SK-N-SH (cell line): ENCODE results near the gene GATA2.

Source experiments
- EZH2phosphoT487 ChIP-seq: fragments of 200-600 bp; sonication (generic); IDR thresholded peaks from 2 replicates; pipeline ENCODE4 v1.6.1; 2017; ENCODE audit warnings: low read depth, mixed run types, mild to moderate bottlenecking, antibody characterized with exemption, moderate library complexity, borderline replicate concordance
- FOXM1 ChIP-seq: IDR thresholded peaks from 2 replicates; pipeline ENCODE4 v1.4.0; 2012; ENCODE audit warnings: low read depth, mild to moderate bottlenecking
- GATA2 ChIP-seq: sonication (generic); formaldehyde crosslinking; IDR thresholded peaks from 2 replicates; pipeline ENCODE4 v1.5.0; 2020; ENCODE audit warnings: mild to moderate bottlenecking, missing genetic modification reagents
- NRF1 ChIP-seq: IDR thresholded peaks from 2 replicates; pipeline ENCODE4 v1.6.1; 2012; ENCODE audit warnings: low read depth, mild to moderate bottlenecking, low read length
- POLR2AphosphoS5 ChIP-seq: IDR thresholded peaks from 2 replicates; pipeline ENCODE4 v1.6.1; 2012; ENCODE audit warnings: low read depth, low read length
- RAD21 ChIP-seq: IDR thresholded peaks from 2 replicates; pipeline ENCODE4 v1.6.1; 2012; ENCODE audit warnings: mild to moderate bottlenecking, low read length
- TF ChIP-seq, protein P1 (sequence below): fragments of 200-600 bp; sonication (generic); IDR thresholded peaks from 2 replicates; pipeline ENCODE4 v1.6.1; 2017; ENCODE audit warnings: antibody characterized with exemption, mild to moderate bottlenecking, moderate library complexity
- TF ChIP-seq, protein P2 (sequence below): IDR thresholded peaks from 2 replicates; pipeline ENCODE4 v1.4.0; 2012; ENCODE audit warnings: low read depth

DNA sequence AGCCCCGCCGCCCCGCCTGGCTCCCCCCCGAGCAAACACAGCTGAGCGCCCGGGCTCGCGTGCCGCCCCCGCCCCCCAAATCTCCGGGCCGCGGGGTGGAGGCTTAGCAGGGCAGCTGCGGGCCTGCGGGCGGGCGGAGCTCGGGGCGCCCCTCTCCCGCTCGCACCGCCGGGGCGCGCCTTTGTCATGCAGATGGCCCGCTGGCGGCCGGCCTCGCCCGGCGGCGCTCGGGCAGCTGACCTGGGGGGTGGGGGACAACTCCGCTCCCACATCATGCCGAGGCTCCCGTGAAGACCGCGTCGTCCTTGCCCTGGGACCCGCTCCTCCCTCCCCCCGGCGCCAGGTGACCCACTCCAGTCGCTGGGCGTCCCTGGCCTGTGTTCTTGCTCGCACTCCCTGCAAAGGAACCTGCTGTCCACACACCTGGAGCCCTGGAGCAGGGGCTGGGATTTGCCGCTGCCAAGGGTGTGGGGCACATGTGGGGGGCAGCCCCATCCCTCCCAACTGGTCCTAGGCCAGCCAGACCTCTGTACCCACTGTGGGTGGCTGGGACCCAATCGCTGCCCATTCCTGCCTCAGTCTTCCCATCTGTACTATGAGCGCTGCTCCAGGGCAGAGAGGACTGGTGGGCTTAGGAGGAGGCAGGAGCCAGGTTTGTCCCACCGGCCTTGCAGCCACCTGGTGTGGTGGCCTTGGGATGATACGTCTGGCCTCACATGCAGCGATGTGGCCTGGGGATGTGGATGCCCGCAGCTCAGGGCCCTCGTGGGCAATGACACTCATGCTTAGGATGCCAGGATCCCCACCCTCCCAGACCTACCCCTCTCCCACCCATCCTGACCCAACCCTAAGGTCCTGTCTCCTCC lies 59.8 kb downstream of the GATA2 start:
- no peak for TF ChIP-seq FOXM1
- TF ChIP-seq, protein P1, sequence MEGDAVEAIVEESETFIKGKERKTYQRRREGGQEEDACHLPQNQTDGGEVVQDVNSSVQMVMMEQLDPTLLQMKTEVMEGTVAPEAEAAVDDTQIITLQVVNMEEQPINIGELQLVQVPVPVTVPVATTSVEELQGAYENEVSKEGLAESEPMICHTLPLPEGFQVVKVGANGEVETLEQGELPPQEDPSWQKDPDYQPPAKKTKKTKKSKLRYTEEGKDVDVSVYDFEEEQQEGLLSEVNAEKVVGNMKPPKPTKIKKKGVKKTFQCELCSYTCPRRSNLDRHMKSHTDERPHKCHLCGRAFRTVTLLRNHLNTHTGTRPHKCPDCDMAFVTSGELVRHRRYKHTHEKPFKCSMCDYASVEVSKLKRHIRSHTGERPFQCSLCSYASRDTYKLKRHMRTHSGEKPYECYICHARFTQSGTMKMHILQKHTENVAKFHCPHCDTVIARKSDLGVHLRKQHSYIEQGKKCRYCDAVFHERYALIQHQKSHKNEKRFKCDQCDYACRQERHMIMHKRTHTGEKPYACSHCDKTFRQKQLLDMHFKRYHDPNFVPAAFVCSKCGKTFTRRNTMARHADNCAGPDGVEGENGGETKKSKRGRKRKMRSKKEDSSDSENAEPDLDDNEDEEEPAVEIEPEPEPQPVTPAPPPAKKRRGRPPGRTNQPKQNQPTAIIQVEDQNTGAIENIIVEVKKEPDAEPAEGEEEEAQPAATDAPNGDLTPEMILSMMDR = no peak
- TF ChIP-seq RAD21 = no peak
- TF ChIP-seq GATA2 (CRISPR knock-in tag) = no peak
- no peak for TF ChIP-seq NRF1
- TF ChIP-seq POLR2AphosphoS5 = no peak
- no peak for TF ChIP-seq EZH2phosphoT487
- TF ChIP-seq, protein P2, sequence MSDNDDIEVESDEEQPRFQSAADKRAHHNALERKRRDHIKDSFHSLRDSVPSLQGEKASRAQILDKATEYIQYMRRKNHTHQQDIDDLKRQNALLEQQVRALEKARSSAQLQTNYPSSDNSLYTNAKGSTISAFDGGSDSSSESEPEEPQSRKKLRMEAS = no peak
